ENCODE results near the gene CLEC20A.

GRCh38 chr1:178461104-178461503 lies 35.7 kb downstream of the CLEC20A start:
- TF ChIP-seq POLR2A (IDR thresholded peaks at IDR 0.05): no peak
- TF ChIP-seq, protein P1, sequence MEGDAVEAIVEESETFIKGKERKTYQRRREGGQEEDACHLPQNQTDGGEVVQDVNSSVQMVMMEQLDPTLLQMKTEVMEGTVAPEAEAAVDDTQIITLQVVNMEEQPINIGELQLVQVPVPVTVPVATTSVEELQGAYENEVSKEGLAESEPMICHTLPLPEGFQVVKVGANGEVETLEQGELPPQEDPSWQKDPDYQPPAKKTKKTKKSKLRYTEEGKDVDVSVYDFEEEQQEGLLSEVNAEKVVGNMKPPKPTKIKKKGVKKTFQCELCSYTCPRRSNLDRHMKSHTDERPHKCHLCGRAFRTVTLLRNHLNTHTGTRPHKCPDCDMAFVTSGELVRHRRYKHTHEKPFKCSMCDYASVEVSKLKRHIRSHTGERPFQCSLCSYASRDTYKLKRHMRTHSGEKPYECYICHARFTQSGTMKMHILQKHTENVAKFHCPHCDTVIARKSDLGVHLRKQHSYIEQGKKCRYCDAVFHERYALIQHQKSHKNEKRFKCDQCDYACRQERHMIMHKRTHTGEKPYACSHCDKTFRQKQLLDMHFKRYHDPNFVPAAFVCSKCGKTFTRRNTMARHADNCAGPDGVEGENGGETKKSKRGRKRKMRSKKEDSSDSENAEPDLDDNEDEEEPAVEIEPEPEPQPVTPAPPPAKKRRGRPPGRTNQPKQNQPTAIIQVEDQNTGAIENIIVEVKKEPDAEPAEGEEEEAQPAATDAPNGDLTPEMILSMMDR (IDR thresholded peaks at IDR 0.05): no peak

Measured in adrenal gland (tissue), 5 donors.